GM12892 (cell line): ENCODE results near the gene KRTAP5-11. TPM values are rescaled to one million over a fixed set of nuclear protein-coding genes. Genes with fewer than 3 reads are reported as not detected.
"Not testable (repeated sequence)": the region's sequence is repeated elsewhere in the genome, so short reads cannot be mapped to it uniquely, and the experiment has no call there.

Experiments used
- DNase-seq: peaks from one replicate; pipeline ENCODE4 v3.0.0; 2011; ENCODE audit not compliant: insufficient read length
- FAIRE-seq: peaks from 2 replicates; lab custom pipeline; 2011; peaks lifted over from hg19 to GRCh38; lab: Jason Lieb, UNC
- POLR2A ChIP-seq: IDR thresholded peaks from 2 replicates; pipeline ENCODE4 v1.6.1; 2011; ENCODE audit warnings: low read depth, low read length, control low read depth
- POLR2AphosphoS5 ChIP-seq: IDR thresholded peaks from 2 replicates; pipeline ENCODE4 v1.6.1; 2011; ENCODE audit warnings: low read depth, low read length, control low read depth
- TAF1 ChIP-seq: IDR thresholded peaks from 2 replicates; pipeline ENCODE4 v1.6.1; 2011; ENCODE audit warnings: low read depth, mild to moderate bottlenecking, control low read depth, low read length, borderline replicate concordance
- polyA plus RNA-seq: library from polyadenylated mRNA; unstranded; fragments of >200 nt; gene quantifications from one replicate; pipeline ENCODE4 v1.2.1, GENCODE V29; 2012; ENCODE audit warnings: missing spikeins, inconsistent platforms; ENCODE audit not compliant: missing spikeins

Gene KRTAP5-11
- not detected for polyA plus RNA-seq

GRCh38 chr11:71582309-71582895, at the start of gene KRTAP5-11:
KRTAP5-11 (minus strand) TSS chr11:71582875; CDS start chr11:71582837, 38 bp downstream.
- FAIRE-seq (no peak), DNase-seq (no peak)
- TF ChIP-seq POLR2AphosphoS5: no peak
- no peak for TF ChIP-seq POLR2A
- TF ChIP-seq TAF1: no peak

GRCh38 chr11:71631551-71631950, 48.9 kb upstream of the KRTAP5-11 start:
- DNase-seq, FAIRE-seq: not testable (repeated sequence)

- DNase-seq: not testable (repeated sequence)
Observed at GRCh38 chr11:71630071-71630470, 47.4 kb upstream of the KRTAP5-11 start.

GRCh38 chr11:71628943-71629342, 46.3 kb upstream of the KRTAP5-11 start:
- FAIRE-seq, DNase-seq: not testable (repeated sequence)

More at GRCh38 chr11:71630071-71630470, 47.4 kb upstream of the KRTAP5-11 start:
- FAIRE-seq: not testable (repeated sequence)

GRCh38 chr11:71623226-71623625, 40.6 kb upstream of the KRTAP5-11 start:
- not testable (repeated sequence) for DNase-seq, FAIRE-seq

GRCh38 chr11:71622561-71622960, 39.9 kb upstream of the KRTAP5-11 start:
- not testable (repeated sequence) for DNase-seq, FAIRE-seq

GRCh38 chr11:71615003-71615402, 32.3 kb upstream of the KRTAP5-11 start:
- not testable (repeated sequence) for DNase-seq, FAIRE-seq

GRCh38 chr11:71614366-71614917, 31.8 kb upstream of the KRTAP5-11 start:
- FAIRE-seq, DNase-seq: not testable (repeated sequence)

- not testable (repeated sequence) for FAIRE-seq, DNase-seq
Observed at GRCh38 chr11:71613931-71614330, 31.3 kb upstream of the KRTAP5-11 start.

- FAIRE-seq: not testable (repeated sequence)
Observed at GRCh38 chr11:71611218-71611910, 28.7 kb upstream of the KRTAP5-11 start.

GRCh38 chr11:71608272-71608671, 25.6 kb upstream of the KRTAP5-11 start:
- not testable (repeated sequence) for DNase-seq, FAIRE-seq

More at GRCh38 chr11:71611218-71611910, 28.7 kb upstream of the KRTAP5-11 start:
- DNase-seq: not testable (repeated sequence)

GRCh38 chr11:71607520-71608216, 25.0 kb upstream of the KRTAP5-11 start:
- not testable (repeated sequence) for FAIRE-seq, DNase-seq

GRCh38 chr11:71606853-71607519, 24.3 kb upstream of the KRTAP5-11 start:
- DNase-seq, FAIRE-seq: not testable (repeated sequence)

- FAIRE-seq: peak; percentile 53
- DNase-seq: not testable (repeated sequence)
Observed at GRCh38 chr11:71604798-71605488, 22.3 kb upstream of the KRTAP5-11 start.

GRCh38 chr11:71603221-71603620, 20.5 kb upstream of the KRTAP5-11 start:
- FAIRE-seq, DNase-seq: not testable (repeated sequence)

- FAIRE-seq, DNase-seq: not testable (repeated sequence)
Observed at GRCh38 chr11:71589546-71589920, 6.9 kb upstream of the KRTAP5-11 start.

- FAIRE-seq, DNase-seq: not testable (repeated sequence)
Observed at GRCh38 chr11:71588822-71589545, 6.3 kb upstream of the KRTAP5-11 start.
